Stomach (tissue), 4 donors: ENCODE data around the gene ASS1.

Source experiments
- POLR2A ChIP-seq, 4 donors: fragments of 450-650 bp; IDR thresholded peaks; one replicate each; pipeline ENCODE4 v1.6.1; 2016; ENCODE audit warnings: antibody characterized with exemption in 4 of 4, control low read depth in 2 of 4, mild to moderate bottlenecking in 1 of 4, moderate library complexity in 1 of 4
- POLR2AphosphoS5 ChIP-seq, 3 donors: sonication (generic); formaldehyde crosslinking; IDR thresholded peaks; one replicate each; pipeline ENCODE4 v1.6.1; 2016; ENCODE audit warnings: antibody characterized with exemption in 3 of 3
- TF ChIP-seq, protein P1 (sequence below), 7 experiments: fragments of 450-650 bp in 4 of 7; fragments of 200-600 bp in 3 of 7; sonication (generic) in 3 of 7; IDR thresholded peaks; one replicate each; pipeline ENCODE4 v1.5.1; 2016 to 2019; ENCODE audit warnings: antibody characterized with exemption in 7 of 7, control low read depth in 2 of 7, mild to moderate bottlenecking in 1 of 7

DNA sequence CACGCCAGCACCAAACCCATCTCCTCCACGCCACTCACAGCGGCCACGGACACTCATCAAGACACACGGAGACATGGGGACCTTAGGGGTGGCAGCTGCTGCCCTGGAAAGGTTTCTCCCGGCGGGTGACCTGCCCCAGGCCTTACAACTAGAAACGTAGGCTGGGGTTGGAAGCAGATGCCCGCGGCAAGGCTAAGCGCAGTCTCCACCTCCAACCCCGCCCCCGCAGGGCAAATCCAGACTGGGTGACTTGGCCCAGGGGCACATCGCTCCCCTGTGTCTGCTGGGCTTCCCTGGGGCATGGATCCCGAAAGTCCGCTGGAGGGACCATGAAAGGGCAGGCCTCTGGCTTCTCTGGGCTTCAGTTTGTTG, 12.0 kb upstream of the ASS1 start:
- TF ChIP-seq, protein P1, sequence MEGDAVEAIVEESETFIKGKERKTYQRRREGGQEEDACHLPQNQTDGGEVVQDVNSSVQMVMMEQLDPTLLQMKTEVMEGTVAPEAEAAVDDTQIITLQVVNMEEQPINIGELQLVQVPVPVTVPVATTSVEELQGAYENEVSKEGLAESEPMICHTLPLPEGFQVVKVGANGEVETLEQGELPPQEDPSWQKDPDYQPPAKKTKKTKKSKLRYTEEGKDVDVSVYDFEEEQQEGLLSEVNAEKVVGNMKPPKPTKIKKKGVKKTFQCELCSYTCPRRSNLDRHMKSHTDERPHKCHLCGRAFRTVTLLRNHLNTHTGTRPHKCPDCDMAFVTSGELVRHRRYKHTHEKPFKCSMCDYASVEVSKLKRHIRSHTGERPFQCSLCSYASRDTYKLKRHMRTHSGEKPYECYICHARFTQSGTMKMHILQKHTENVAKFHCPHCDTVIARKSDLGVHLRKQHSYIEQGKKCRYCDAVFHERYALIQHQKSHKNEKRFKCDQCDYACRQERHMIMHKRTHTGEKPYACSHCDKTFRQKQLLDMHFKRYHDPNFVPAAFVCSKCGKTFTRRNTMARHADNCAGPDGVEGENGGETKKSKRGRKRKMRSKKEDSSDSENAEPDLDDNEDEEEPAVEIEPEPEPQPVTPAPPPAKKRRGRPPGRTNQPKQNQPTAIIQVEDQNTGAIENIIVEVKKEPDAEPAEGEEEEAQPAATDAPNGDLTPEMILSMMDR (IDR thresholded peaks at IDR 0.05), result no peak
- TF ChIP-seq POLR2A (IDR thresholded peaks at IDR 0.05), result no peak
- TF ChIP-seq POLR2AphosphoS5 (IDR thresholded peaks at IDR 0.05), result no peak
